Activated CD4-positive, alpha-beta T cell treated with anti-CD3 and anti-CD28 coated beads for 24 hours (primary cell): Measurements from ENCODE around the gene CDKN1A.
"Not testable (repeated sequence)": the region's sequence is repeated elsewhere in the genome, so short reads cannot be mapped to it uniquely, and the experiment has no call there.

ENCODE experiments used
- DNase-seq, 2 donors: peaks; one replicate each; pipeline ENCODE4 v3.0.0-alpha.2; 2020; ENCODE audit warnings: low read depth in 2 of 2

The CDKN1A gene

DNA sequence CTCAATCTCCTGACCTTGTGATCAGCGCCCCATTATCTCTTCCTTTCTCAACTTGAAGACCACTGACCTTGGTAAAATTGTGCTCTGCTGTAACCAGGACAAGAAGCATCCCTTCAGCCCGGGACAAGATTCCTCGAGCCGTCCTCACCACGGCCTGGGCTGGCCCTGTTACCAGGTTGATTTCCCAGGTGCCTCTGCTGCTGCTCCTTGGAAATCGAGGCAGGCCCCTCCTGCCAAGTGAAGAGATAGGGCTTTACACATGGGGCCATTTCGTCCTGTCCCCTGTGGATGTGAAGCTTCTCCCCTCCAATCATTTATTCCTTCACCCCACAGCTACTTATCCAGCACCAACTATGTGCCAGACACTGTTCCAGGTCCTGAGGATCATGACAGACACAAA, 40.6 kb downstream of the CDKN1A start:
- DNase-seq = no peak

DNA sequence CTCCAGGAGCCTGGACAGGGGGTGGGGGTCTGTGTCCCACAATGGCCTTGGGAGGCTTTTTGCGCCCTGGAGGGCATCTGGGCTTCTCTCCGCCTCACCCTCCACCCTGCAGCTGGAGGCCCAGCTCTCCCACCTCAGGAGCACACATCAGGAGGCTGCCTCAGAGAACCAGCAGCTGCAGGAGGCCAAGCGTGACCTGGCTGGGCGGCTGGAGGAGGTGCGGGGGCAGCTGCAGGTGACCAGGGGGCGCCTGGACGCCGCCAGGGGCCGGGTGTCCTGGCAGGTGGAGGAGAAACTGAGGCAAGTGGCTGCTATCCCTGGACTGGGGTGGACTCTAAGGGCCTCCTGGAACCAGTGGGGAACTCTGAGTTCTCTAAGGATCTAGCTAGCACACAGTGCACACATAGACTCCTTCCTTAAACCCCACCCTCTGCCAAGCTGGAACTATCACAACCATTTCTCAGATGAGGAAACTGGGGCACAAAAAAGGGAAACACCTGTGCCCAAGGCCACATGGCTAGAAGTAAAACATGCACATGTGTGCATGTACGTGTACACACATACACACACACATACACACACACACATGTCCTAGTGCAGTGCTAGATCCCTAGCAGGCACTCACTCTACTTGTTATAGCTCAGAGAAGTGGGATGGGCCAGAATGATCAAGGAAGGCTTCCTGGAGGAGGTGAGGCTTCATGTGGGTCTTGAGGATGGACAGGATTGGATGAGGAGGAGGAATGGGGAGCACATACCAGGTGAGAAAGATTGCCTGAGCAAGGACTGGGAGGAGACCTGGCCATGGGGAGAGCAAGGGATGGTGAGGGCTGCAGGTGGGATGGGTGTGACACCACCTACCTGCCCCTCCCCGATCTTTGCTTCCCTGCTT, 42.0 kb downstream of the CDKN1A start:
- no peak for DNase-seq

DNA sequence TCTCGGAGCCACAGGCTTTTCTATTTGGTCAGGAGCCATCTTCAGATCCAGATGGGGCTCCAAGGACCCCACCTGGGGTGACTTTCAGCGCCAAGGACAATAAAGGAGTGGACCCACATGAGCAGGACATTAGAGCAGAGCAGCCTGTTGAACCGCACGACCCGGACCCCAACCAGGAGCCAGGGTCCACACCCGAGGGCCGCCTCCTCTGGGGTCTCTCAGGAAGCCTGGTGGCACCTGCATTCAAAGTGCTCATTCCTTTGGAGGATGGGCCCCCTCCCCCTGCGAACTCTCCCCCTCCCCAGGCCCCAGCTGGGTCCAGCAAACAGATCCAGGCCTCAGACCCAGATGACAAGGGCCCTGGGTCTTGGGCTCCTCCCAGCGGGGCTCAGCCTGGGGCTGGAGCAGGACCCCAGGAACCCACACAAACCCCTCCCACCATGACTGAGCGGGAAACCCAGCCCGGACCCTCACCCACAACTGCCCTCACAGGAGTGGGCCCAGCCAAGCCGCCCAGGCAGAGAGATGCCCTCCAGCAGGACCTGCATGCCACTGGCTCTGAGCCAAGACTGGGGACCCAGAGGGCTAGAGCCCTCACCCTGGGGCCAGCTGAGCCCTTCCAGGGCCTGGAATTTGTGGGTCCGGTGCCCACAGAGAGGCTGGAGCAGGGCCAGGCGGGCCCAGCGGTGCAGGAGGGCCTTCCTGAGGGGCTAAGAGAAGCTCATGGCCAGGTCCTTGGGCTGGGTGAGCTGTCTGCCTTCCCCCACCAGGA, 43.0 kb downstream of the CDKN1A start:
- DNase-seq = no peak

DNA sequence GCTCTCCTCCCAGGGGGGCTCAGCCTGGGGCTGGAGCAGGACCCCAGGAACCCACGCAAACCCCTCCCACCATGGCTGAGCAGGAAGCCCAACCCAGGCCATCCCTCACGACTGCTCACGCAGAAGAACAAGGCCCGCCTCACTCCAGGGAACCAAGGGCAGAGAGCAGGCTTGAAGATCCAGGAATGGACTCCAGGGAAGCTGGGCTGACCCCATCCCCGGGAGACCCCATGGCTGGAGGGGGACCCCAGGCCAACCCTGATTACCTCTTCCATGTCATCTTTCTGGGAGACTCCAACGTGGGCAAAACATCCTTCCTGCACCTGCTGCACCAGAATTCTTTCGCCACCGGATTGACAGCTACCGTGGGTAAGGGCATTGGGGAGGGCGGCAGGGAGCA, 43.9 kb downstream of the CDKN1A start:
- DNase-seq = no peak

DNA sequence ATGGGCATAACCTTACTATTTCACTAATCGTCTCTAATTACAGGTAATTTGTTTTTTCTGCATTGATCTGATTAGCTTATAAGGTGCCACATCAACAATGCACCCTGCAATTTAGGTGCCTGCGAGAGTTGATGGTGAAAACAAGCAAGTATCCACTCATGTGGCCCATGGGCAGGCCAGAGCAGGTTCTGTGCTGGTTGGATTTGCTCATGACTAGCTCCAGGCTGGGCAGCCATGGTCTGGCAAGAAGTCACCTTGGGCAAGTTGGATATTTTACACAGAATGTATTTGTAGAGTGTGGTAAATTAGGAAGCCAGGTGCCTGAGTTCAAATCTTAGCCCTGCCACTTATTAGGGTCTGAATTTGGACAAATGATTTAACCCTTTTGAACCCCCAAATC, 44.4 kb downstream of the CDKN1A start:
- DNase-seq = no peak

DNA sequence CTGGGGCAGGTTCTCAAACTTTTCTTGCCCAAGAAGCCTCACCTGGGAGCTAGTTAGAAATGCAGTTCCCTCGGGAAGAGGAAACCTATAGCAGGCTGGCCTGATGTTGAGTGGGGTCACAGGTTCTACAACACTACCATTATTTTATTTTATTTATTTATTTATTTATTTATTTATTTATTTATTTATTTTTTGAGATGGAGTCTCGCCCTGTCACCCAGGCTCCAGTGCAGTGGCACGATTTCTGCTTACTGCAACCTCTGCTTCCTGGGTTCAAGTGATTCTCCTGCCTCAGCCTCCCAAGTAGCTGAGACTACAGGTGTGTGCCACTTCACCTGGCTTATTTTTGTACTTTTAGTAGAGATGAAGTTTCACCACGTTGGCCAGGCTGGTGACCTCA, 45.5 kb downstream of the CDKN1A start:
- DNase-seq = not testable (repeated sequence)

DNA sequence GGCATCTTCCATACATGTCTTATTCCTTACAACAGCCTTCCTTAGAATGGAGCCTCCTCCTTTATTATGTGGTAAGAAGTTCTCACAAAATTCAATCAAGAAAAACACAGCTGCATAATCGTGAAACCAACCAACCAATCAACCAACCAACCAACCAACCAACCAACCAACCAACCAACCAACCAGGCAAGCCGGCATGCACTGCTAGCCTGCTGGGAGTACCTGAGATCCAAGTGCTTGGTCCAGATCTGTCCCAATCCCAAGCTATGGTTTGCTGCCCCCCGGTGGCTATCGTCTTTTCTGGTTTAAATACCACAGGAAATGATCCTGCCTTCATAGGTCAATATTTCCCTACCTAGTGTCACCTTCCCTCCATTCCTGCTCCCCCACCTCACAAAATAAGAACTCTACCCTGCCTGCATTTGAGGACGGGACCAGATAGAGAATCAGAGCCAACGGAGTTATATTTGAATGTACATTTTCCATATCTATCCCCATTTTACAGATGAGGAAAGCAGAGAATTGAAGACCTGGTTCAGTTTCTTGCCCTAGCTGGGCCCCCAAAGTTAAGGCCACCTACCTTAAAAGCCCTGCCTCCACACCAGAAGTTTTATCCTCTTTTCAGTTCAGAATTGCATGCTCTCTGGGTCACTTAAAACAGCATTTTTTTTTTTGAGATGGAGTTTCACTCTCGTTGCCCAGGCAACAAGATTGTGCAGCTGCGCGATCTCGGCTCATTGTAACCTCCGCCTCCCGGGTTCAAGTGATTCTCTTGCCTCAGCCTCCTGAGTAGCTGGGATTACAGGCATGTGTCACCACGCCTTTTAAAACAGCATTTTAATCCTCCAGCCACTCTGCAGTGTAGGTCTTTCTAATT, 46.2 kb downstream of the CDKN1A start:
- DNase-seq = peak; percentile 28 to 66

DNA sequence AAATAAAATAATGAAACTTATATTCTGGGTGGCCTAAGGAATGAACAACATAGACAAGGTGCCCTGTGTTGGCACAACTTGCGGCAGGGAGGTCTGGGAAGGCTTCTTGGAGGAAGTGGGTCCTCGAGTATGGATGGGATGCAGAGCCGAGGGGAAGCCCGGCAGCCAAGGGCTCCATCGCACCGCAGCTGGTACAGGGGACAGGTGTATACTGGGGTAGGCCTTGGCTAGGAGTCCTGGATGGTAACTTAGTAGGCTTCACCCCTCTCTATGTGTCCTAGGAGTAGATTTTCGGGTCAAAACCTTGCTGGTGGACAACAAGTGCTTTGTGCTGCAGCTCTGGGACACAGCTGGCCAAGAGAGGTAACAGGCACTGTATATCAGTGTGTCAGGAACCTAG, 47.1 kb downstream of the CDKN1A start:
- no peak for DNase-seq

DNA sequence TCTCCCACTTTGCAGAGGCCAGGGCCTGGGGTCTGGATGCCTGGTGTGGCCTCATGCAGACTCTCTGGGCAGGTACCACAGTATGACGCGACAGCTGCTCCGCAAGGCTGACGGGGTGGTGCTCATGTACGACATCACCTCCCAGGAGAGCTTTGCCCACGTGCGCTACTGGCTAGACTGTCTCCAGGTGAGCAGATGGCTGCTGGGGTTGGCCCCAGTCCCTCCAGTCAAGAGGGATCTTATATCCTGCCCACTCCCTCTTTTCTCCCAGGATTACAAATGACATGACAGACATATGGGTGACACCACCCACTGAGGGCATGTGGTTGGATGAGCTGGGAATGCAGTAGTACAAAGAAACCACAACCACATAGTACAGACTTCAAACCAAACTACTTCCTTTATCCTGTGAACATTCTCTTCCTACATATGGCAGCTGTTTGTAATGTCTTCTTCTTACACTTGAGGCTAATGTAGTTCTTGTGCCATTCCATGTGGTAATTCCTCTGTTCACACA, 49.0 kb downstream of the CDKN1A start:
- no peak for DNase-seq

DNA sequence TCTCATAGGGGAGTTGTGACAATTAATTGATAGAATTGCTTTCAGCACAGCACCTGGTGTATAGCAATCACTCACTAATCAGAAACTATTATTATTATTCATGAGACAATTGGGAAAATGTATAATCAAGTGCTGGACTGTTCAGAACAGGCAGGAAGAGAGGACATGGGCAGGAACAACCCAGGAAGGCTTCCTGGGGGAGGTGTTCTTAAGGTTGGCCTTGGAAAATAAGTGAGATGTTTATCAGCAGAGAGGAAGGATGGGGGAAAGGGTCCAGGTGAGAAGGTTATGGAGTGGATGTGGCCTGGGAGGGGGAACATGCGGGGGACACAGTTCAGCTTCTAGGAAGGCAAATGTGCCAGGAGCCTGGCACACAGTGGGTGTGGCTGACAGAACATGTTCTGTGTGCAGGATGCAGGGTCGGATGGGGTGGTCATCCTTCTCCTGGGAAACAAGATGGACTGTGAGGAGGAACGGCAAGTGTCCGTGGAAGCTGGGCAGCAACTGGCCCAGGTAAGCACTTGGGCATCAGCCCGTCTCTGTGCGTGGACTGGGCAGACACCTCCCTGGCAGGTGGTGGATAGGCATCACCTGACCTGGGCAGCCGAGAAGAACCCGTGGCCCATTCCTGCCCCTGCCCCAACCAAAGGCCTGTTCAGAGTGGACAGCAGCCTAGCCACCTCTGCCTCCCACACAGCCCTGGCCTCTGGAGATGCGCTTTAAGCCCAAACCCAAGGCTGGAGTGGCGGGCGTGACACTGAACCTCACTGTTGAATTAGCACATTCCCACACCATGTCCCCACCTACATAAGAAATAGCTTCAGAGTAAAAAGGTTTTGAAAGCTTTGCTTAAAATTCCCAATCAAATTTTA, 50.0 kb downstream of the CDKN1A start:
- DNase-seq = no peak

DNA sequence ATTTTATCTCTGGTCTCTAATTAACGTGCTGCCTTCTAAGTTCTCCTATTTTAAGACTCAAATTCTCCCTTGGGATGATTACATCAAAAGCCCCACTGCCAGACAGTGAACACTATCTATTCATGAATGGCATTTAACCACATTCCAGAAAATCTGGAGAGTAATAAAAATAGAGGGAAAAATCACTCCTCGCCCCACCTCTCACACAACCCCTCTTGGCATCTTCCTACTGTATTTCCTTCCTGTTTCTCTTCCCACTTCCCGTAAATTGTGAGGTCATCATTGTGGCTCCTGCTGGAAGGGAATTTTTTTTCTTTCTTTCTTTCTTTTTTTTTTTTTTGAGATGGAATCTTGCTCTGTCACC, 50.6 kb downstream of the CDKN1A start:
- DNase-seq = no peak

DNA sequence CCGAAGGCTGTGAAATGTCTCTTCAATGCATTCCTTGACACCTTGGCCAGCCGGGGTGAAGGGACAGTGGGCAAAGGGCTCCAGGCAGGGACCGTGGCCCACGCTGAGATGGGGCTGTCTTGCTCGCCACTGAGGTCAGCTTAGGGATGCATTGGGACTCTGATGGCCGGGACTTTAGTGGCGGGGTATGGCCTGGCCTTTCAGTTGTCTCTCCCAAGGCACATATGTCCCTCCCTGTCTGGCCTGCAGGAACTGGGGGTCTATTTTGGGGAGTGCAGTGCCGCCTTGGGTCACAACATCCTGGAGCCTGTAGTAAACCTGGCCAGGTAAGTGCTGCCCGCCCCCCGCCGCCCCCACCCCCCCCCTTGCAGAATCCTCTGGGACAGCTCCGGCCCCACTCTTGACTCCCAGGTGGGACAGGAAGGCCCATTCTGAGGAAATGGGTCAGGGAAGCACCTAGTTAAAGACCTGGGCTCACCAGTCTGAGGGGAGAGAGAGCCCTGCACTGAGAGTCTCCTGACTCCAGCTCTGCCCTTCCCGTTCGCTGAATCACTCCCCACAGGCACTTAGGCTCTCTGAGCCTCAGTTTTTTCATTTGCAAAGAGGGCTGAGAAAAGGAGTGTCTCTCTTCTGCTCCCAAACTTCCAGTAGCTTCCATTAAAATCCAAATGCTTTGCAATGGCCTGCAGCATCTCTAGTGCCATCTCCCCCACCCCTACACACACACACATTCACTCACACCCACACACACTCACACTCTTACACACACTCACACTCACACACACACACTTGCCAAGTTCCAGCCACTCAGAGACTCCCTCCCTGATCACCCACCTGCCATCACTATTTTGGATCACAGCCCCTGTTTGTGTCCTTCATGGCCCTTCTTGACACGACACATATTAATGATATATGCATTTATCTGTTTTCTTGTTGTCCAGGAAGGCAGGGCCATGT, 52.2 kb downstream of the CDKN1A start:
- DNase-seq = no peak

DNA sequence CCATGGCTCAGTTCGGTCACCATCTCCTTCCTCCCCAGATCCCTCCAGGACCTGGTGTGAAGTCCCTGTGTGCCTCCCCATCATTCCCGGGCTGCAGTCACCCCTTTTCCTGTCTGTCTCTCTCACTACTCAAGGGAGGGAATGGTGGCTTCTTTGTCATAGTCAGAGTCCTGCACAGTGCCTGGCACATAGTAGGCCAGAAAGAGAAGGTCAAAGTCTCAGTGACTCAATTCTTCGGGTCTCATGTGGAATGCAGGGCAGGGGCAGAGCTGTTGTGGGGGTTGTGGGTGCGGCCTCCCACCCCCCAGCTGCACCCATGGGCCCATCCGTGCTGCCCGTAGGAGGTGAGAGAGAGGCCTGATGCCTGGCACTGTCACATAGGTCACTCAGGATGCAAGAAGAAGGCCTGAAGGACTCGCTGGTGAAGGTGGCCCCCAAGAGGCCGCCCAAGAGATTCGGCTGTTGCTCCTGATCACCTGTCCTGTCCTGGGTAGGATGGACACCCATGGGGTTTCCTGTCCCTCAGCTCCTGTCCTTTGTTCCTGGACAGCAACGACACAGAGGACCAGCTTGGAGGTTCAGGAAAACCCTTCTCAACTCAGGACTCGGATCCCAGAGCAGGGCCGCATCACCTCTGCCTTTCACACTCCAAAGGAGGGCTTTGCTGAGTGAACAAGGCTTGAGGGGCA, 53.3 kb downstream of the CDKN1A start:
- no peak for DNase-seq

DNA sequence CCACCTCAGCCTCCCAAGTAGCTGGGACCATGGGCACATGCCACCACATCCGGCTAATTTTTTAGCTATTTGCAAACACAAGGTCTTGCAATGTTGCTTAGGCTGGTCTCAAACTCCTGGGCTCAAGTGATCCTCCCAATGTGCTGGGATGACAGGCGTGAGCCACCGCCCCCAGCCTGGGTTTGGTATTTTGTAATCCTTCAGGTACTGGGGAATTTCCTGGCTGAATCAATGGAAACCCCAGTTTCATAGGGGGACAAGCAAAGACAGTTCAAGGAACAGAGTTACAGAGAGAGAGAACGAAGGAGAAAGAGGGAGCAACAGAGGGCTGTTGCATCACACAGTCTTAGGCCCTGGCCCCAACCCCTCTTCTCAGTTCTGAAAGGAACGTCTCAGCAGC, 54.8 kb downstream of the CDKN1A start:
- DNase-seq = no peak

DNA sequence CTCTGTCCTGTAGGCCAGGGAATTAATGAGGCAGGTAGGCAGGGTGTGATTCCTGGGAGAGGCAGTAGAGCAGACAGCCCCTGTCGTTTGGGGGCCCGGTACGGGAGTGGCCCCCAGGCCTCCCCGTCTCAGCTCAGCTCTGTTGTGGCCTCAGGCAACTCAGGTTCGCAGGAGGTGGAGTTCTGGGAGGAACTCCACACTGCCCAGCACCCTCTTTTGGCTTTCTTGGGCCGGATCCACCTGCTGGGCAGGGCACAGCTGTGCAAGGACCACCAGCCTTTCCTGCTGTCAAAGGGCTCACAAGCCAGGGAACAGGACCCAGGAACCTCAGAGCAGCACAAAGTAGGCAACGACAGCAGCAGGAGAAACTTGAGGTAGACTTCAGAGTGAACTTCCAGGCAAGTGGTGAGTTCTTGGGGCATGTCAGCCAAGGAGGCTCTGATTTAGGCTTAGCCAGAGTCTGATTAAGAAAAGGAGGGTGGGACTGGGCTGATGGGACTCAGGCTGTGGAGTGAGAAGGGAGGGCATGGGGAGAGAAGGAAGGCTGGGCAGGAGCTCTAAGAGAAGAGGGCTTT, 56.1 kb downstream of the CDKN1A start:
- no peak for DNase-seq

DNA sequence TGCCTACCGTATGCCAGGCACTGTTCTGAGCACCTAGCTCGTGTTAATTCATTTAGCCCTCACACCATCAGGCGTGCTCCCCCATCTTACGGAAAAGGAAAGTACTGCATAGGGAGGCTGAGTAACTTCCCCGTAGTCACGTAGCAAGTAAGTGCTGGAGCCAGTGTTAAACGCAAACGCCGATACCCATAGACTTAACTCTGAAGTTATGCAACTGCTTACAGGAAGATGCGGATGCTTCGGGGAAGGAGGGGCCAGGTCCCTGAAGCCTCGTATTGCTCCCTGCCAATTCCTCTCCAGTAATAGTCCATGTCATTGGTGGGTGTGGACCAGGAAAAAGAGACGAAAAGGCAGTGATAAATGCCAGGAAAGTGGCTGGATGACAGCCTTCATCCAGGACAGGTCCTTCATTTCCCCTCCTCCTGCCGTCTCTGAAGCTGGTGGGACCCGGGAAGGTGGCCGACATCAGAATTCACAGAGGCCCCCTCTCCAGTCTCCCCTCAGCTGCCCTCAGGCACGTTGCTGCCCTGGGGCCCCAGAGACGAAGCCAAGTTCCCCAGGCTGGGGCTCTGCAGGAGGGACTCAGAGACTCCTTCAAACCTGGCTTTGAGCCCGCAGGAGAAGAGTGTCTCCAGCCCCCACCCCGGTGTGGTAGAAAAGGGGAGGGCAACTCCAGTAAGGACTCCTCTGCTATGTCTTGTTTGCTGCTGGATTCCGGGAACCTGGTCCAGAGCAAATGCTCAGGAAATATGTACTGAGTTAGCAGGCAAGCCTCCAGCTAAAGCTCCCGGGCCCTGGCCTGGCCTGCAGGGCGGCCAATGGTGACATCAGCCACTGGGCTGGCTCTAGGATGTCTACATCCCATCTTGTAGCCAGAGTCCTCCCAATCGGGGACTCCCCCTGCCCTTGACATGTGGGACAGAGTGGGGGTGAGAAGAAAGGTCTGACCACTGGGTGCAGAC, 56.9 kb downstream of the CDKN1A start:
- DNase-seq = no peak
